Naive thymus-derived CD4-positive, alpha-beta T cell (primary cell): Measurements from ENCODE around the gene ERP27. TPM values are rescaled to one million over a fixed set of nuclear protein-coding genes. Genes with fewer than 3 reads are reported as not detected.
A peak's percentile ranks its signal among the peaks of the same experiment; 100 is the strongest.

ENCODE experiments used
- ATAC-seq: fragments of 150-1000 bp; cut with Tn5 transposase; 2 replicates; pipeline ENCODE4 v1.10.0; 2021; ENCODE audit warnings: mild to moderate bottlenecking, moderate library complexity
- CTCF ChIA-PET: fragments of 350-600 bp; sonication (Branson Sonifier 250); formaldehyde crosslinking; loops from one replicate; lab custom pipeline; 2021; ENCODE audit warnings: antibody characterized with exemption; lab: Charles Lee
- POLR2A ChIA-PET: fragments of 350-600 bp; sonication (Branson Sonifier 250); formaldehyde crosslinking; loops from one replicate; lab custom pipeline; 2021; ENCODE audit warnings: antibody characterized with exemption, inconsistent platforms; lab: Charles Lee
- DNase-seq, 9 donors: peaks; one replicate each; pipeline versions ENCODE4 v3.0.0 to v3.0.0-alpha.2; 2020 to 2022; ENCODE audit warnings: mixed read lengths in 1 of 9
- H3K27ac ChIP-seq: one replicate; pipeline ENCODE4 v1.7.0; 2013; ENCODE audit warnings: mild to moderate bottlenecking, low read depth, low read length, moderate library complexity
- H3K27me3 ChIP-seq, 2 donors: one replicate each; pipeline ENCODE4 v1.7.0; 2013; ENCODE audit warnings: low read length in 2 of 2, mild to moderate bottlenecking in 2 of 2, moderate library complexity in 2 of 2; ENCODE audit not compliant: control insufficient read depth in 2 of 2, insufficient read depth in 2 of 2
- H3K36me3 ChIP-seq, 3 experiments: 1 replicate in 2 of 3; 2 replicates in 1 of 3; pipeline ENCODE4 v1.7.0; 2013; ENCODE audit warnings: low read length in 3 of 3, mild to moderate bottlenecking in 3 of 3, moderate library complexity in 1 of 3; ENCODE audit not compliant: insufficient read depth in 3 of 3, control insufficient read depth in 2 of 3
- H3K4me1 ChIP-seq, 2 donors: one replicate each; pipeline ENCODE4 v1.7.0; 2013; ENCODE audit warnings: low read length in 2 of 2, mild to moderate bottlenecking in 2 of 2, moderate library complexity in 1 of 2; ENCODE audit not compliant: control insufficient read depth in 2 of 2, insufficient read depth in 2 of 2
- H3K4me3 ChIP-seq: 2 replicates; pipeline ENCODE4 v1.7.0; 2013; ENCODE audit warnings: mild to moderate bottlenecking, low read length
- H3K9me3 ChIP-seq, 3 experiments: 1 replicate in 2 of 3; 2 replicates in 1 of 3; pipeline ENCODE4 v1.7.0; 2013; ENCODE audit warnings: low read length in 3 of 3; ENCODE audit not compliant: control insufficient read depth in 2 of 3
- H3K27ac Mint-ChIP-seq, 9 donors: one replicate each; pipeline ENCODE4 v1.8.0; 2020 to 2022; ENCODE audit warnings: mixed read lengths in 9 of 9, mild to moderate bottlenecking in 8 of 9, moderate library complexity in 5 of 9, inconsistent platforms in 2 of 9
- H3K27me3 Mint-ChIP-seq, 5 donors: one replicate each; pipeline ENCODE4 v1.8.0; 2021 to 2022; ENCODE audit warnings: mixed read lengths in 5 of 5, mild to moderate bottlenecking in 1 of 5
- H3K36me3 Mint-ChIP-seq, 5 donors: one replicate each; pipeline ENCODE4 v1.8.0; 2020 to 2022; ENCODE audit warnings: mixed read lengths in 5 of 5, mild to moderate bottlenecking in 3 of 5, inconsistent platforms in 1 of 5
- H3K4me1 Mint-ChIP-seq, 7 donors: one replicate each; pipeline ENCODE4 v1.8.0; 2020 to 2022; ENCODE audit warnings: mixed read lengths in 7 of 7, mild to moderate bottlenecking in 3 of 7, inconsistent platforms in 1 of 7
- H3K4me3 Mint-ChIP-seq, 10 donors: one replicate each; pipeline ENCODE4 v1.8.0; 2020 to 2022; ENCODE audit warnings: mild to moderate bottlenecking in 10 of 10, mixed read lengths in 10 of 10, moderate library complexity in 6 of 10, inconsistent platforms in 2 of 10
- H3K9me3 Mint-ChIP-seq, 11 donors: one replicate each; pipeline ENCODE4 v1.8.0; 2020 to 2022; ENCODE audit warnings: mixed read lengths in 11 of 11, mild to moderate bottlenecking in 4 of 11, inconsistent platforms in 1 of 11, moderate library complexity in 1 of 11
- intact Hi-C, 2 donors: fragments of 100-400 bp; cut with micrococcal nuclease; formaldehyde crosslinking; loops; one replicate each; pipeline ENCODE4 v1.15.1; 2023
- polyA plus RNA-seq, 2 donors: library from polyadenylated mRNA; unstranded; fragments of 300-500 nt; fragmentation: Illumina TruSeq; gene quantifications; one replicate each; pipeline ENCODE4 v1.2.3, GENCODE V29; 2021
- total RNA-seq, 6 experiments: library from RNA in 5 of 6; stranded (reverse) in 5 of 6; gene quantifications; 1 replicate in 5 of 6; 2 replicates in 1 of 6; pipeline ENCODE4 v1.2.3 and lab custom pipeline; 2021 to 2026

The ERP27 gene
- total and polyA plus RNA-seq, 7 experiments from 2014 or later: 5.6 to 20.3 (median 13.1) TPM

GRCh38 chr12:14871886-14872285, 66.5 kb downstream of the ERP27 start:
- no peaks in the 10 kb centered on the region for H3K36me3 ChIP-seq
- POLR2A ChIA-PET: no interaction called here
- Mint-ChIP-seq H3K4me3 (no peak overlapping the region), H3K27ac (no peak overlapping the region), H3K4me1 (peaks cover 0 to 9% (median 0%) of the 10 kb centered on the region in 7 donors), H3K36me3 (peaks cover 0 to 8% (median 2%) of the 10 kb centered on the region in 5 donors), H3K9me3 (peaks cover 0 to 13% (median 4%) of the 10 kb centered on the region in 11 donors), H3K27me3 (peaks cover 0 to 10% (median 0%) of the 10 kb centered on the region in 5 donors)
- no peaks in the 10 kb centered on the region for H3K4me1 ChIP-seq
- CTCF ChIA-PET: no interaction called here
- H3K27ac ChIP-seq: no peak overlapping the region
- no peak overlapping the region for H3K4me3 ChIP-seq
- intact Hi-C loops: no loop called here
- H3K9me3 ChIP-seq: no peaks in the 10 kb centered on the region
- no peaks in the 10 kb centered on the region for H3K27me3 ChIP-seq
- ATAC-seq: no peak
- DNase-seq: no peak

- peaks cover 0 to 10% (median 0%) of the 10 kb centered on the region in 5 donors for H3K27me3 Mint-ChIP-seq
- no peak overlapping the region for H3K27ac Mint-ChIP-seq
- H3K9me3 Mint-ChIP-seq: peaks cover 0 to 17% (median 4%) of the 10 kb centered on the region in 11 donors
- H3K27me3 ChIP-seq: no peaks in the 10 kb centered on the region
- H3K4me1 Mint-ChIP-seq: peaks cover 0 to 9% (median 0%) of the 10 kb centered on the region in 7 donors
- ATAC-seq (no peak), DNase-seq (no peak)
- H3K27ac ChIP-seq: no peak overlapping the region
- no peak overlapping the region for H3K4me3 Mint-ChIP-seq
- intact Hi-C loops: no loop called here
- H3K4me3 ChIP-seq: no peak overlapping the region
- ChIA-PET CTCF (no interaction called here), POLR2A (no interaction called here)
- H3K9me3 ChIP-seq: no peaks in the 10 kb centered on the region
- H3K4me1 ChIP-seq: no peaks in the 10 kb centered on the region
- H3K36me3 Mint-ChIP-seq: peaks cover 0 to 8% (median 2%) of the 10 kb centered on the region in 5 donors
- H3K36me3 ChIP-seq: no peaks in the 10 kb centered on the region
Observed at GRCh38 chr12:14871247-14871646, 67.1 kb downstream of the ERP27 start.

DNA sequence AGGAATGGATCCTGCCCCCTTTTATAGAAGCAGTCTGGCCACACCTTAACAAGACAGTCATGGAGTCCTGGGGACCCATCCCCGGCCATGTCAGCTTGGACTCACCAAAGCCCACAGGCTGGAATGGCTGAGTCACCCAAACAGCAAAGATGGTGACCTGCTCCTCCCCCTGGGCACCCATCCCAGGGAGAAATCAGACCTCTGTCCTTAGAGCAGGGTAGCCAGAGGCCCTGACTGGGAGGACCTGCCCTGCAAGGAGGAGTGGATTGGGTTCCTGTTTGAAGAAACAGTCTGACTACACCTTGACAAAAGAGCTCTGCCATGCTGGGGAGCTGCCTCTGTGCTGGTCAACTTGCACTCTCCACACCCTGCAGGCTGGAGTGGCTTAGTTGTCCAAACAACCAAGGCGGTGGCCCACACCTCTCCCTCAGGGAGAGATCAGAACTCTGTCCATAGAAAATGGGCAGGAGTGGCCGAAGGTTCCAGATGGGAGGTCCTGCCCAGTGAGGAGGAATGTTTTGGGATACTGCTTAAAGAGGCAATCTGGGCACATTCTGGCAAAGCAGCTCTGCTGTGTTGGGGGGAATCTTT, 69.3 kb downstream of the ERP27 start:
- Histone ChIP-seq H3K4me3 (no peak overlapping the region), H3K27me3 (no peaks in the 10 kb centered on the region), H3K9me3 (no peaks in the 10 kb centered on the region), H3K4me1 (no peaks in the 10 kb centered on the region), H3K36me3 (no peaks in the 10 kb centered on the region), H3K27ac (no peak overlapping the region)
- Mint-ChIP-seq H3K9me3 (peaks cover 0 to 22% (median 4%) of the 10 kb centered on the region in 11 donors), H3K27ac (no peak overlapping the region), H3K27me3 (peaks cover 0 to 10% (median 0%) of the 10 kb centered on the region in 5 donors), H3K4me3 (peak overlapping the region in 1 of 10 donors; percentile 54), H3K4me1 (peaks cover 0 to 9% (median 0%) of the 10 kb centered on the region in 7 donors), H3K36me3 (peaks cover 0 to 9% (median 5%) of the 10 kb centered on the region in 5 donors)
- POLR2A ChIA-PET: no interaction called here
- CTCF ChIA-PET: interaction anchor here (0.5 kb wide), 1 partner anchor 712 kb away, joined by 4 read pairs; no protein-coding TSS in a partner anchor
- ATAC-seq (no peak), DNase-seq (no peak)
- intact Hi-C loops: no loop called here

Other genes with a start within 250 kb of the ERP27 start
- gene GUCY2C, start 241.9 kb downstream of the ERP27 start, total RNA-seq: not detected
- gene GUCY2C, start 241.9 kb downstream of the ERP27 start, polyA plus RNA-seq: not detected
- 100 to 1,000 TPM in 2 of 5 experiments, 10 to 100 TPM in 3; 77.9 to 129 (median 90.4) TPM for gene WBP11, start 135.1 kb downstream of the ERP27 start, total RNA-seq
- 10 to 100 TPM; 58.5 to 61.2 TPM for gene WBP11, start 135.1 kb downstream of the ERP27 start, polyA plus RNA-seq
- gene C12orf60, start 134.9 kb downstream of the ERP27 start, total RNA-seq: 1 to 10 TPM in 2 of 5 experiments, under 1 TPM in 2, not detected in 1; 0.22 to 1.7 (median 1.2) TPM
- 1 to 10 TPM in 1 of 2 donors, under 1 TPM in 1; 0.86 to 1.5 TPM for gene C12orf60, start 134.9 kb downstream of the ERP27 start, polyA plus RNA-seq
- not detected for gene SMCO3, start 124.4 kb downstream of the ERP27 start, total RNA-seq
- not detected for gene SMCO3, start 124.4 kb downstream of the ERP27 start, polyA plus RNA-seq
- not detected for gene ART4, start 95.0 kb downstream of the ERP27 start, total RNA-seq
- not detected for gene ART4, start 95.0 kb downstream of the ERP27 start, polyA plus RNA-seq
- 1 to 10 TPM in 2 of 5 experiments, under 1 TPM in 1, not detected in 2; 0.49 to 4.1 (median 1.7) TPM for gene MGP, start 52.7 kb downstream of the ERP27 start, total RNA-seq
- gene MGP, start 52.7 kb downstream of the ERP27 start, polyA plus RNA-seq: under 1 TPM in 1 of 2 donors, not detected in 1; 0.48 TPM
- gene ARHGDIB, start 23.1 kb upstream of the ERP27 start, total RNA-seq: 1,000 to 10,000 TPM in 1 of 5 experiments, 100 to 1,000 TPM in 4; 776 to 1,263 (median 833) TPM
- gene ARHGDIB, start 23.1 kb upstream of the ERP27 start, polyA plus RNA-seq: 1,000 to 10,000 TPM; 3,273 to 3,336 TPM
- 1 to 10 TPM in 1 of 5 experiments, not detected in 4; 2.7 TPM for gene PDE6H, start 34.5 kb upstream of the ERP27 start, total RNA-seq
- gene PDE6H, start 34.5 kb upstream of the ERP27 start, polyA plus RNA-seq: not detected